Amygdala (tissue), 56 donors: ENCODE measurements around the gene TMEM229B.
"Not testable (repeated sequence)": the region's sequence is repeated elsewhere in the genome, so short reads cannot be mapped to it uniquely, and the experiment has no call there.

Experiments used
- DNase-seq, 56 donors: peaks; one replicate each; lab custom pipeline; 2025; lab: John Stamatoyannopoulos, UW

Gene TMEM229B

DNA sequence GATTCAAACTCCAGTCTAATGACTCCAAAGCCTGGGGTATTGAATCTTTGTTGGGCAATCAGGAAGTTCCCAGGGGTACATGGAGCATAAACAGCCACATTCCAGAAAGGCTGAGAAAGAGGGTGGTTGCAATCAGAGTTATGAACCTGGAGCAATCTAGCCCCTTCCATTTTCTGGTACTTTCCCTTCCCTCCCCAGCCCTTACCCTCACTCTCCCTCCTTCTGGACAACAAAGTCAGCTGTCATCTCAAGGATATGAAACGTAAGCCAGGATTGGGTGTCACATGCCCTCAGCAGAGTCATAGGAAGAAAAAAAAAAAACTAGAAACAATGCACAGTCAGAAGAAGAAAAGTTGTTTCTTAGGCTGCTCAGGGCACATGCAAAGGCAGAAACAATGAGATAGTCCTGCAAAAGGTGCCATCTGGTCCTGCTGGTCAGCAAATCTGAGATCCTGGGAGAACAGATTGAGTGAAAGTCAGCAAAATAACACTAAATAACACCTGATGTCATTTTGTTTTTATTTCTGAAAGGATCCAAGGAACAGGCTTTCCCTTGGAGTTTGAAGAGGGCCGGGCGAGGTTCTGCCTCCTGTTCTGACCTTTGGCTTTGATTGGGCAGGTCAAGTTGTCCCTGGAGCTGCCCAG is 27.1 kb downstream of the TMEM229B start:
- DNase-seq = no peak

DNA sequence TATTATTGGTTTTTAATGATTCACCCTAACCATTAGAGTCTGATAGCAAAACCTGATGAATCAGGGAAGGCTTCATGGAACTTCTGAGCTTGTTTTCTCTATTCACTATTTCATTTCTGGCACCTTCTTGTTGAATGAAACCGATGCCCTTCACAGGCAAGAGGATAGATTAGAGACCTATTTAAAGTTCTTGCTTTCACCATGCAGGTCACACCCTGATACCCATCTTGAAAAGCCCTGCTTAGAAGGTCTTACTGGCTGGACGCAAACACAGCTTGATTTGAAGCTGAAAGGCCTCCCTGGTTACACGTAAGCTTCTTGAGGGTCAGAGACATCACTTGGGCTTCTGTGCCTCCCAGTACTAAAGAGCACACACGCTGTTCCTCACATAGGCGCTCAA is 29.2 kb downstream of the TMEM229B start:
- DNase-seq = no peak

DNA sequence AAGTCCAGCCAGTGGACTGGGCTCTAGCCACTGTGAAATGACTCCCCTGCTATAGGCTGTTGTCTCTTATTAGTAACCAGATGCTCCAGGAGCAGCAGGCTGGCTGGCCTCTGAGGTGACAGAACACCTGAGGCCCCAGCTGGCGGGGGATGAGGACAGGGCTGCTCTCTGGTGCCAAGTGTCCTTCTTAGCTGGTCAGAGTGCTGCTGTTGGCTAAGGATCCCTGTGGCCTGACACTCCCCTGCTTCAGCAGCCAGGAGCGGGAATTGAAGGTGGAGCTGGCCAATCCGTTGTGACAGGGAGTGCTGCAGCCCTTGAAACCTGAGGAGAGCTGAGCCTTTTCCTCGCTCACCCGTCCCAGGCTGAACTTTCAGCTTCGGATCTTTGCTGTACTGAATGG is 30.7 kb downstream of the TMEM229B start:
- DNase-seq = peak in 1 of 56 donors; percentile 5

DNA sequence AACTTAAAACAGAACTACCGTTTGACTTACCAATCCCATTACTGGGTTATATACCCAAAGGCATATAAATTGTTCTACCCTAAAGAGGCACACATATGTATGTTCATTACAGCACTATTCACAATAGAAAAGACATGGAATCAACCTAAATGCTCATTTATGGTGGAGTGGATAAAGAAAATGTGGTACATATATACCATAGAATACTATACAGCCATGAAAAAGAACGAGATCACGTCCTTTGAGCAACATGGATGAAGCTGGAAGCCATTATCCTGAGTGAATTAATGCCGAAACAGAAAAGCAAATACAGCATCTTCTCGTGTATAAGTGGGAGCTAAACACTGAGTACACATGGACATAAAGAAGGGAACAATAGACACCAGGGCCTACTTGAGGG is 31.8 kb downstream of the TMEM229B start:
- DNase-seq = no peak

DNA sequence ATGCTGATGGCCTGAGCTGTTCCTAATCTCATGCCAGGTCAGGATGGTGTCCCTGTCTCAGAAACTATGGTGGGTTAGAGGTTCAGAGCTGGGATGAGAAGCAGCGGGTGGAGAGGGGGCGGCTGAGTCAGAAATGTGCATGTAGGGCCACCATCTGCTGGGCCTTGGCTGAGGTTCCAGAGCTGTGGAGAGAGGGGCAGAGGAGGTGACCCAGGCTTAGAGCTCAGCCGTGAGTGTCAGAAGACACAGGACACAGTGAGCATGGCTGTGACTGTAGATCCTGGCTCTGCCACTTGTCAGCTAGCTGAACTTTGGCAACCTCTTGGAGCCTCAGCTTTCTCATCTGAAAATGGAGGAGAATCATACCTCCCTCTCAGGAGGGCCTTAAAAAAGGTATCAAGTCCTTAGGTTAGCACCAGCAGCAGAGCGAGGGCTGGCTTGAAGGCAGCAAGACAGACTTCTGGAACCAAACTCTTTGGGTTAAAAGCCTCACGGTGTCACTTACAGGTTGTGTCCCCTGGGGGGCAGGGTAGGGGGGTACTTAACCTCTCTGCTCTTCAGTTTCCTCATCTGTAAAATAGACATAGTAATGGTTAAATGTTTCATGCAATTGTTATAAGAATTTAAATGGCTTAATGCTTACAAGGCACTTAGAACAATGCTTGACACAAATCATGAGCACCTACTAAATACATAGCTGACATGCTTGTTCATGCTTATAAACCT is 34.8 kb downstream of the TMEM229B start:
- no peak for DNase-seq

DNA sequence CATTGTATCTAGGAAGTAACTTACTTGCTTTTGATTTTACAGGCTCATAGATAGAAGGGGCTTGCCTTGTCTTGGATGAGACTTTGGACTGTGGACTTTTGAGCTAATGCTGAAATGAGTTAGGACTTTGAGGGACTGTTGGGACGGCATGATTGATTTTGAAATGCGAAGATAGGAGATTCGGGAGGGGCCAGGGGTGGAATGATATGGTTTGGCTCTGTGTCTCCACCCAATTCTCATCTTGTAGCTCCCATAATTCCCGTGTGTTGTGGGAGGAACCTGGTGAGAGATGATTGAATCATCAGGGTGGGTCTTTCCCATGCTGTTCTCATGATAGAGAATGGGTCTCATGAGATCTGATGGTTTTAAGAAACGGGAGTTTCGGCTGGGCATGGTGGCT is 36.9 kb downstream of the TMEM229B start:
- DNase-seq = not testable (repeated sequence)

DNA sequence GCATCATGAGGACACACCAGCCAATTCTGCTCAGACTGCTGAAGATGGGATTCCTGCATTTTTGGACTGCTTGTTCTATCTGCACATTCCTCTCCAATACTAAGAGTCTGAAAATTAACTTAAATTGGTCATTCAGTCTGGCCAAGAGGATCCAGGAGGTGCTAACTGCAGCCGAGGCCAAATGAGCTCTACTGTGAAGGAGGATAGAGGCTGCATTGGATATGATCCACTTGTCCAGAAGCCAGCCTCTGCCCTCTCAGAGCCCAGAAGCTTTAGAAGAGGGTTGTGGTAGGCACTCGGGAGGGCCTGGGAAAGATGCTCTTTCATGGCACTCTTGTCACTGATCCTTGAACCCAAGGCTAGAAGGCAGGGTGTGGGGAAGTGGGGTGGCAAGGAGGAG is 39.4 kb downstream of the TMEM229B start:
- DNase-seq = peak in 4 of 56 donors; percentile 7 to 18 (median 16)

DNA sequence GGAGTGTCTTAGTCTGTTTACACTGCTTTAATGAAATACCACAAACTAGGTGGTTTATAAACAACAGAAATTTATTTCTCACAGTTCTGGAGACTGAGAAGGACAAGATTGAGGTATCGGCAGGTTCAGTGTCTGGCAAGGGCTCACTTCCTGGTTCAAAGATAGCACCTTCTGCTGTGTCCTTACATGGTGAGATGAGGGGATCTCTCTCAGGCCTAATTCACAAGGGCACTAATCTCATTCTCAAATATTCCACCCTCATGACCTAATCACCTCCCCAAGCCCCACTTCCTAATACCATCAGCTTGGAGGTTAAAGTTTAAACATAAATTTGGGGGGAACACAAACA is 41.5 kb downstream of the TMEM229B start:
- DNase-seq = no peak

DNA sequence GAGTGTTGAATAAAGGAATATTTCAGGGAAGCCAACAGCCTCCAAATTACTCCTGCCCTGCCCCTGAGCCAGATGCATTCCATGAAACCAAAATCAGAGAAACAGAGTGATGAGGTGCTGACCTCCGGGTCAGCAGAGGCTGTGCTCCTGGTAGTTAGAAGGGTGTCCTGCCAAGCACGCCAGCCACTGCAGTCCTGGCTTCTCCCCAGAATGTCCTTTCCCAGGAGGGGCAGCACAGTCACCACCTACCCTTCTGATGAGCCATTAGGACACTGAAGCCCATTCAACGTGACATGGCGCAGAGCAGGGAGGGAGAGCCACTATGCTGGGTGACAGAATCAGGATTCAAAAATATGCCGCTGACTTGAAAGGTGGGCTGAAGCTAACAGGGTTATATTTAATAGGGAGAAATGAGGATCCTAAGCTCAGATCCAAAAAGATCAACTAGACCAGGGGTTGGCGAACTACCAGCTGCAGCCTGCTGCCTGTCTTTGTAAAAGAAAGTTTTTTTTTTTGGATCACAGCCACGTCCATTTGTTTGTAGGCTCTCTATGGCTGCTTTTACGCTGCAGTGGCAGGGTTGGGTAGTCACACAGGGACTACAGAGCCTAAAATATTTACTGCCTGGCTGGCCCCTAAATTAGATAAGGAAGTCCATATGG is 42.0 kb downstream of the TMEM229B start:
- peak in 13 of 56 donors; percentile 5 to 57 (median 25) for DNase-seq

DNA sequence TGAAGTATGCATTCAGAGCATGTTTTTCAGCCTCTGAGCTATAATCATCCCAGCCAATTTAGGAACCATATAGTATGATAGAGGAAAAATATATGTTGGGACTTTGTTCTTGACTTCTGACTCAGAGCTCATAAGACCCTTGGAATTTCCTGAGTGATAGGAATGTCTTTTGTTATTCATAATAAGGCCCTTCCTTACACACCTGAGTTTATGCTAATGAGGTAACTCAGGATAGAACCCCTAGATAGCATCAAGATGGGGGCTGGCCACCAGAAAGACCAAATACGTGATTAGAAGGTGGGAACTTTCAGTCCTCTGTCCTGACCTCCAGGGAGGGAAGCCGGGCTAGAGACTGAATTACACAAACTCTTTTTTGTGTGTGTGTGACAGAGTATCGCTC is 44.1 kb downstream of the TMEM229B start:
- no peak for DNase-seq

DNA sequence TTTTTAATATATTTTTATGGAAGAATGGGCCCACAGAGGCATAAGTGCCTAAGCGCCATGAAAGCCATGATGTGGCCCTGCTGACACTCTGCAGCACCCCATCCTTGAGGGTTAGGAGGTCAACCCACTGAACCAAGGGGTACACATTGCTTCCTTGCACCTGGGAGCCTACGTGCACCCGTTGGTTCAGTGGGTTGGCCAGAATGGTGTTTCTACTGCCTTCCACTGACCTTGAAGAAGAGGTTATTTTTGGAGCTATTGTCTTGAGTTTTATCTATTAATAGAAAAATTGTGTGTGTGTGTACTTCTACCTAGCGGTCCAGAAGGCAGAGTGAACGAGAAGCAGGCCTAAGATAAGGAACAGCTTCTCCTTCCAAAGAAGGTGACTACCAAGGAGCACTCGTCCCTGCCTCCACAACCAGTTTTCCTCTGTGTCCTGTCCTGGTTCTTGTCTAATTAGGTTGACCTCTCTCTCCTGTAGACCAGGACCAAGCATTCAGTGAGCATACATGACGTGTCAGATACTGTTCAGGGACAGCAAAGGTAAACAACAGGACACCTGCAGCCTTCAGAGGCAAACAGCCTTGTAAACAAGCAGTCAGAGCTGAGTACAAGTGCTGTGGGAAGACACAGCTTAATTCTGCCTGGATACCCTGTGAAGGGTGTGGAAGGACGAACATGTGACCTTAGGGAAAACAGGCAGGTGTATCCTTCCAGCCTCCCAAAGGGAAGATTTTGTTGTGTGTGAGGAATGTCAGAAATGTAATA is 46.2 kb downstream of the TMEM229B start:
- no peak for DNase-seq

DNA sequence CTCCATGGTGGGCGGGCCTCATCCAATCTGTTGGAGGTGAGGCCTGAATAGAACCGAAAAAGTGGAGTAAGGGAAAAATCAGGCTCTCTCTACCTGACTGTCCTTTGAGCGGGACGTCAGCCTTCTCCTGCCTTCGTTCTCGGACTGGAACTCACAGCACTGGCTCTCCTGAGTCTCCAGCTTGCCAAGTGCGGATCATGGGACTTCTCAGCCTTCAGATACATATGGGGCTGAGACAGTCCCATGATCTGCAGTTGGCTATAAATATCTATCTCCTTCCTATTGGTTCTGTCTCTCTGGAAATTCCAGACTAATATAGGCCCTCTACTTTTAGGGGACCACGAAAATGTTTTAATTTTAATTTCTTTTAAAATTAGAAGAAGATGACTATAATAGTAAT is 46.8 kb downstream of the TMEM229B start:
- DNase-seq = no peak

DNA sequence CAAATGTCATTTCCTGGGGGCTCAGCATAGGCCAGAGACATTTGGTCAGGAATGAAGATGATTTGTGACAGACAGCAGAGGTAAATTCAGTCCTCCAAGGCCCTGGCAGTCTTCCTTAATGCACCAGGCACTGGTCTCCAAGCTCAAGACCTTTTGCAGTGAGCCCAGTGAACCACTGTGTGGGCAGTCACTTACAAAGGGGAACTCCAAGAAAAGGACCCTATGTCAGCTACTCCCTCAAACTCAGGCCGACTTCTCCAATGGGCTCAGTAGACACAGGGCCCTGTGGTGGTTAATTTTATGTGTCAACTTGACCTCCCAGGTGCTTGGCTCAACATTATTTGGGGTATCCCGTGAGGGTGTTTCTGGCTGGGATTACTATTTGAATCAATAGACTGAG is 47.3 kb downstream of the TMEM229B start:
- no peak for DNase-seq

DNA sequence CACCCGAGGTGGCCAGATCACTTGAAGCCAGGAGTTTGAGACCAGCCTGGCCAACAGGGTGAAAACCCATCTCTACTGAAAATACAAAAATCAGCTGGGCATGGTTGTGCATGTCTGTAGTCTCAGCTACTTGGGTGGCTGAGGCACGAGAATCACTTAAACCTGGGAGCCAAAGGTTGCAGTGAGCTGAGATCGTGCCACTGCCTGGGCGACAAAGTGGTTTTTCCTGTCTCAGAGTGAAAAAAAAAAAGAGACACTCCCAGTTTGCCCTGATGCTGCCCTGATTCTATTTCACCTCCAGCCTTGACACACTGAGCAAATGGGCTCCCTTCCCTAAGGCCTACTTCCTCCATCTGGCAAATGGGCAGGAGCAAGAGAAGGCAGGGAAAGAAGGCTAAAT is 48.0 kb downstream of the TMEM229B start:
- DNase-seq = no peak

DNA sequence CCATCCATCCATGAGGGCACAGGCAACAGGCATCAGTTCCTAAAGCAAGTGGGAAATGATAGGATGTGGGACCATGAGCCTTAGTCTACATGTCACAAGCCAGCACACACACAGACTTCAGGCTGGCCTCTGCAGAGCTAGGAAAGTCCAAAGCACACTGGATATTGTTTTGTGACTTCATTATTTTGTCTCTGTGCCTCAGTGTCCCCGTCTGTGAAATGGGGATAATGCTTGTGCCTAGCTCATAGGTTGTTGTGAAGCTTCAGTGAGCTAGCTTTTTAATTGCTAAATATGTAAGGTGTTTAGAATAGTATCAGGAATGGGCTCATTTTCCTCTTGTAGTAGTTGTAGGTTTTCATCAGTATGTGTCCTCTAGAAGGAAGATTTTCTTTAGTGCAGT is 49.6 kb downstream of the TMEM229B start:
- DNase-seq = no peak

DNA sequence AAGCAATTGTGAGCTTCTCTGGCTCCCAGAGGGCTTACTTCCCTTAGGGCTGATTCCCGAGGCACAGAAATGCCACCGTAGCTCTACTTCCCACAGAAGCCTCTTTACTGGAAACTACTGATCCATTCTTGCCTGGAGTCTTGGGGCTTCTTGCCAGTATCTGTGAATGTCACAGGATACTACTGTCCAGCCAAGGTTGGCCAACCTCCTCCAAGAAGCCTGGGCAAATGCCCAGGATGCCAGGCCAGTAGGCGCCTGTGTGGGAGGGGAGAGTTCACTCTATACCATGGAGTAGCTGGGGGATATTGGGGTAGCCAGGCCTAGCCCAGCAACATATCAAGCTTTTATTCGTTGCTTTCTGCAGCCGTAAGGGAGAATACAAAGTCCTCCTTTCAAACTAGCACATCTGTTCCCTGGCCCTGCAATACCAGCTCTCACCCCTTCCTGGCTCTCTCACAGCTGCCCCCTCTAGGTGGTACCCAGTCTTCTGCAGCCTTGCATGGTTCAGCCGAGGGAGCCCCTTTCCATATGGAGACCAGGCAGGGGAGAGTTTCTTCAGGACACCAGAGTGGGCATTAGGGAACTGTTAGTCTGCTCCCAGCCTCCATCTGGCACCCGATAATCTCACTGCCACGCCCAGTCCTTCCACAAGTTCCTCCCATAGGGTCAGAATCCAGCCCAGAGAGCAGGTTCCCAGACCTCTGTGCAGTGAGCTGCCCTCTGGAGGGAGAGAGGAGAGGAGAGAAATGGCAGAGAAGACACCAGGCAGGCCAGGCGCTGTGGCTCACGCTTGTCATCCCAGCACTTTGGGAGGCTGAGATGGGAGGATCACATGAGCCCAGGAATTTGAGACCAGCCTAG is 52.3 kb downstream of the TMEM229B start:
- DNase-seq = peak in 28 of 56 donors; percentile 6 to 66 (median 18)

DNA sequence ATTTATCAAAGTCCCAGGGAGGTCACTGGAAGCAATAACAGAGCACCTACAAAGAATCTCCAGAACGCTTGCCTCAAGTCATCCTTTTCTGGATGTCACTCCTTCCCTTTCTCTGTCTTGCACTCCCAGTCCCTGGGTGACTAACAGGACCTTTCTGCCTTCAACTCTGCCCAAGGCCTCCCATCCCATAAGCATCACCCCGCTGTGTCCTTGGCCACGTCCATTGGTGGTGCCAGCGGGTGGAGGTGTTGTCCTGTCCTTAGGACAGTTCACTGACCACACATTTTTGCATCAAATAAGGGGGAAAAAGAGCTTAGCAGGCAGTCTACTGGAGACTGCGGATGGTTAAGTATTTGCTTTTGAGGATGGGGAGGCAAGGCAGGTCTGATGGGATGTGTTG is 52.9 kb downstream of the TMEM229B start:
- DNase-seq = peak in 1 of 56 donors; percentile 44

DNA sequence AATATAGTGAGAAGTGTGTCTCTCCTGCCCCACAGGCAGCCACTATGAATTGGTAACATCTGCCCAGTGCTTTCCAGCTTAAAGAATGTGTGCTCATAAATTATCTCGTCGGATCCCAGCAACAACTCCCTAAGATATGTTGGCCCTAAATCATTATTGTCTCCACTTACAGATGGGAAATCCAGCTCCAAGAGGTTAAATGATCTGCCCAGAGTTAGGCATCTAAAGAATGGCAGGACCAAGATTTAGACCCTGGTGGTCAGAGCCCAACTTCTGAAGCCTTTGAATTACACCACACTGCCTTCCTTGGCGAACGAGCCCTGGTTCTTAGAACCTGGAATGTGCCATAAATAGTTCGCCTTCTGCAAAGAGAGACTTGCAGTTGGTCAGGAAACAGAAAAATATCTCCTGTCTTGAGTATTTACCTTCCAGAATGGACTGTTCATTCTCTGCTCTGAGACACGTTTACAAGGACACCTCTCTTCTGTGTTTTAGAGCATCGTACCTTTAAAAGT is 56.4 kb downstream of the TMEM229B start:
- no peak for DNase-seq

DNA sequence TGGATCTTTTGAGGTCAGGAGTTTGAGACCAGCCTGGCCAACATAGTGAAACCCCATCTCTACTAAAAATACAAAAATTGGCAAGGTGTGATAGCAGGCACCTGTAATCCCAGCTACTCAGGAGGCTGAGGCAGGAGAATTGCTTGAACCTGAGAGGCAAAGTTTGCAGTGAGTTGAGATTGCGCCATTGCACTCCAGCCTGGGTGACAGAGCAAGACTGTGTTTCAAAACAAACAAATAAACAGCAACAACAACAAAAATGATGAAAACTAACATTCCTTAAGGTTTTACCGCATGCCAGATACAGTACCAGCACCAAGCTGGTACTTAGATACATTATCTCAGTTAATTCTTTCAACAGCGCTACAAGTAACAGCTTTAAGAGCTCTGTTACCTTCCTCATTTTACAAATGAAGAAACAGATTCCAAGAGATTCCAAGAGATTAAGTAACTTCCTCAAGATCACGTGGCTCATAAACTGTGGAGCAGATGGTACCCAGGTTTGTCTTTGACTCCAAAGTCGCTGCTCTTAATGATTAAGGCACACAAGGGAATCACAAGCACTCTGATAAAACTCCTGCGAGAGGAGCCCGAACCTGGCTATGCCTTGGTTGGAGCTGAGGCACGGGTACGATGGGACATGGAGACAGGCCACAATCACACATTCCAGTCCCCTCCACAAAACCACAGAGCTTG is 58.9 kb downstream of the TMEM229B start:
- DNase-seq = no peak
